ENCODE measurements around the gene CPSF6.

DNA sequence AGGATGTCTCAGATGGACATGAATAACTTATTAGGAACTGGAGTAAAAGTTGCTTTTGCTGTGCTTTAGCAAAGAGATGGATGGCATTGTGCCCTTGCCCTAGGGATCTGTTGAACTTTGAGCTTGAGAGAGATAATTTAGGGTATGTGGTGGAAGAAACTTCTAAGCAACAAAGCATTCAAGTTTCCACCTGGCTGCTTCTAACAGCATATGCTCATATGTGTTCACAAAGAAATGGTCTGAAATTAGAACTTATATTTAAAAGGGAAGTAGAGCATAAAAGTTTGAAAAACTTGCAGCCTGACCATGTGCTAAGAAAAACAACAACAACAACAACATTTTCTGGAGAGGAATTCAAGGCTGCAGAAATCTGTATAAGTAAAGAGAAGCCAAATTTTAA, 7.9 kb upstream of the CPSF6 start:
- TF ChIP-seq, protein P1, sequence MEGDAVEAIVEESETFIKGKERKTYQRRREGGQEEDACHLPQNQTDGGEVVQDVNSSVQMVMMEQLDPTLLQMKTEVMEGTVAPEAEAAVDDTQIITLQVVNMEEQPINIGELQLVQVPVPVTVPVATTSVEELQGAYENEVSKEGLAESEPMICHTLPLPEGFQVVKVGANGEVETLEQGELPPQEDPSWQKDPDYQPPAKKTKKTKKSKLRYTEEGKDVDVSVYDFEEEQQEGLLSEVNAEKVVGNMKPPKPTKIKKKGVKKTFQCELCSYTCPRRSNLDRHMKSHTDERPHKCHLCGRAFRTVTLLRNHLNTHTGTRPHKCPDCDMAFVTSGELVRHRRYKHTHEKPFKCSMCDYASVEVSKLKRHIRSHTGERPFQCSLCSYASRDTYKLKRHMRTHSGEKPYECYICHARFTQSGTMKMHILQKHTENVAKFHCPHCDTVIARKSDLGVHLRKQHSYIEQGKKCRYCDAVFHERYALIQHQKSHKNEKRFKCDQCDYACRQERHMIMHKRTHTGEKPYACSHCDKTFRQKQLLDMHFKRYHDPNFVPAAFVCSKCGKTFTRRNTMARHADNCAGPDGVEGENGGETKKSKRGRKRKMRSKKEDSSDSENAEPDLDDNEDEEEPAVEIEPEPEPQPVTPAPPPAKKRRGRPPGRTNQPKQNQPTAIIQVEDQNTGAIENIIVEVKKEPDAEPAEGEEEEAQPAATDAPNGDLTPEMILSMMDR (IDR thresholded peaks at IDR 0.05; ENCODE audit: control extremely low read depth in 1 of 3, insufficient read depth in 1 of 3, low read depth in 1 of 3, low read length in 3 of 3) = no peak
- TF ChIP-seq BRCA1 (IDR thresholded peaks at IDR 0.05; ENCODE audit: low read depth, low read length) = no peak
- TF ChIP-seq SIN3A (conservative IDR thresholded peaks at IDR 0.05 in 1 of 2, IDR thresholded peaks at IDR 0.05 in 1 of 2; ENCODE audit: low read depth in 1 of 2, low read length in 2 of 2) = no peak
- TF ChIP-seq POLR2AphosphoS5 (IDR thresholded peaks at IDR 0.05; ENCODE audit: low read depth, low read length) = no peak
- TF ChIP-seq, protein P2, sequence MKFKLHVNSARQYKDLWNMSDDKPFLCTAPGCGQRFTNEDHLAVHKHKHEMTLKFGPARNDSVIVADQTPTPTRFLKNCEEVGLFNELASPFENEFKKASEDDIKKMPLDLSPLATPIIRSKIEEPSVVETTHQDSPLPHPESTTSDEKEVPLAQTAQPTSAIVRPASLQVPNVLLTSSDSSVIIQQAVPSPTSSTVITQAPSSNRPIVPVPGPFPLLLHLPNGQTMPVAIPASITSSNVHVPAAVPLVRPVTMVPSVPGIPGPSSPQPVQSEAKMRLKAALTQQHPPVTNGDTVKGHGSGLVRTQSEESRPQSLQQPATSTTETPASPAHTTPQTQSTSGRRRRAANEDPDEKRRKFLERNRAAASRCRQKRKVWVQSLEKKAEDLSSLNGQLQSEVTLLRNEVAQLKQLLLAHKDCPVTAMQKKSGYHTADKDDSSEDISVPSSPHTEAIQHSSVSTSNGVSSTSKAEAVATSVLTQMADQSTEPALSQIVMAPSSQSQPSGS (IDR thresholded peaks at IDR 0.05; ENCODE audit: low read length) = no peak
